H1 (cell line): ENCODE data around the gene ASCC3. TPM values are rescaled to one million over a fixed set of nuclear protein-coding genes. Genes with fewer than 3 reads are reported as not detected.

ENCODE experiments used
- CTCF ChIA-PET: fragments of 300-600 bp; sonication (Branson Sonifier 250); formaldehyde crosslinking; loops from one replicate; lab custom pipeline; 2021; ENCODE audit not compliant: partially characterized antibody; lab: Charles Lee
- POLR2A ChIA-PET: fragments of 300-600 bp; sonication (Branson Sonifier 250); formaldehyde crosslinking; loops from one replicate; lab custom pipeline; 2021; ENCODE audit warnings: inconsistent platforms; ENCODE audit not compliant: partially characterized antibody; lab: Charles Lee
- DNase-seq, 2 experiments: peaks; one replicate each; pipeline versions ENCODE4 v3.0.0 to v3.0.0-alpha.2; 2010 to 2022; ENCODE audit warnings: low spot score in 2 of 2, low read depth in 1 of 2, mixed read lengths in 1 of 2
- FAIRE-seq: peaks from 2 replicates; lab custom pipeline; 2011; peaks lifted over from hg19 to GRCh38; lab: Jason Lieb, UNC
- H2AFZ ChIP-seq: 2 replicates; pipeline ENCODE4 v1.8.1; 2012; ENCODE audit warnings: low read length, inconsistent platforms
- H2AK5ac ChIP-seq: 2 replicates; pipeline ENCODE4 v1.6.1; 2013; ENCODE audit warnings: low read depth, low read length
- H2BK120ac ChIP-seq: replicated peaks from 2 replicates; pipeline ENCODE3; 2013; ENCODE audit warnings: low read depth, low read length, inconsistent platforms
- H2BK12ac ChIP-seq: 2 replicates; pipeline ENCODE4 v1.6.1; 2013; ENCODE audit warnings: low read depth, low read length
- H2BK15ac ChIP-seq: 2 replicates; pipeline ENCODE4 v1.6.1; 2013; ENCODE audit warnings: low read length
- H2BK20ac ChIP-seq: 2 replicates; pipeline ENCODE4 v1.6.1; 2013; ENCODE audit warnings: low read length
- H2BK5ac ChIP-seq: 2 replicates; pipeline ENCODE4 v1.6.1; 2013; ENCODE audit warnings: low read depth, low read length
- H3K14ac ChIP-seq: 2 replicates; pipeline ENCODE4 v1.6.1; 2013; ENCODE audit warnings: inconsistent platforms; ENCODE audit not compliant: insufficient read length
- H3K18ac ChIP-seq: 2 replicates; pipeline ENCODE4 v1.6.1; 2013; ENCODE audit warnings: low read length; ENCODE audit errors: extremely low read depth
- H3K23ac ChIP-seq: 2 replicates; pipeline ENCODE4 v1.6.1; 2013; ENCODE audit warnings: inconsistent platforms; ENCODE audit not compliant: insufficient read length
- H3K23me2 ChIP-seq: 2 replicates; pipeline ENCODE4 v1.6.1; 2013; ENCODE audit warnings: low read depth, low read length
- H3K27ac ChIP-seq: 2 replicates; pipeline ENCODE4 v1.6.1; 2011; ENCODE audit warnings: low read depth, low read length, inconsistent platforms
- H3K27me3 ChIP-seq, 4 experiments: replicated peaks in 1 of 4; 1 replicate in 1 of 4; 2 replicates in 3 of 4; pipeline versions ENCODE4 v1.6.1 to v1.8.1; 2011 to 2013; ENCODE audit warnings: low read length in 3 of 4, mild to moderate bottlenecking in 3 of 4, inconsistent platforms in 2 of 4, mixed read lengths in 2 of 4, moderate library complexity in 1 of 4; ENCODE audit not compliant: control insufficient read depth in 3 of 4, insufficient read depth in 3 of 4; ENCODE audit errors: extremely low read depth in 1 of 4
- H3K36me3 ChIP-seq, 4 experiments: 2 replicates each; pipeline versions ENCODE4 v1.6.1 to v1.8.1; 2011 to 2013; ENCODE audit warnings: mild to moderate bottlenecking in 4 of 4, low read length in 3 of 4, moderate library complexity in 2 of 4, control low read depth in 1 of 4, inconsistent platforms in 1 of 4; ENCODE audit not compliant: insufficient read depth in 4 of 4, control insufficient read depth in 2 of 4
- H3K4ac ChIP-seq: replicated peaks from 2 replicates; pipeline ENCODE3; 2013; ENCODE audit warnings: low read length, low read depth, mixed read lengths, inconsistent platforms; ENCODE audit not compliant: insufficient read length
- H3K4me1 ChIP-seq, 4 experiments: replicated peaks in 1 of 4; 1 replicate in 1 of 4; 2 replicates in 3 of 4; pipeline versions ENCODE4 v1.6.1 to v1.8.1; 2011 to 2013; ENCODE audit warnings: low read length in 3 of 4, inconsistent platforms in 2 of 4, mixed read lengths in 1 of 4; ENCODE audit not compliant: insufficient read depth in 4 of 4, control insufficient read depth in 3 of 4
- H3K4me2 ChIP-seq, 2 experiments: 2 replicates each; pipeline versions ENCODE4 v1.6.1 to v1.8.1; 2011 to 2013; ENCODE audit warnings: low read depth in 2 of 2, low read length in 2 of 2, control low read depth in 1 of 2, inconsistent platforms in 1 of 2, mild to moderate bottlenecking in 1 of 2; ENCODE audit not compliant: insufficient read depth in 1 of 2
- H3K4me3 ChIP-seq, 4 experiments: fragments of 200-600, 300-600 bp in 1 of 4; sonication (generic), shearing (Covaris generic), sonication (Bioruptor Twin) in 1 of 4; 2 replicates each; pipeline versions ENCODE4 v1.5.1 to v1.8.1; 2011 to 2016; ENCODE audit warnings: low read length in 4 of 4, low read depth in 3 of 4, control low read depth in 2 of 4, inconsistent platforms in 2 of 4, mild to moderate bottlenecking in 2 of 4, mixed read lengths in 1 of 4, moderate library complexity in 1 of 4; ENCODE audit not compliant: insufficient read depth in 2 of 4; ENCODE audit errors: extremely low read depth in 1 of 4
- H3K56ac ChIP-seq: replicated peaks from 2 replicates; pipeline ENCODE3; 2013; ENCODE audit warnings: low read depth, mild to moderate bottlenecking, mixed read lengths, low read length, inconsistent platforms; ENCODE audit not compliant: insufficient read length
- H3K79me1 ChIP-seq: 2 replicates; pipeline ENCODE4 v1.6.1; 2013; ENCODE audit warnings: low read depth, low read length, control low read depth
- H3K79me2 ChIP-seq, 2 experiments: 2 replicates each; pipeline versions ENCODE4 v1.6.1 to v1.8.1; 2012 to 2013; ENCODE audit warnings: low read length in 2 of 2, mild to moderate bottlenecking in 2 of 2, inconsistent platforms in 1 of 2; ENCODE audit not compliant: insufficient read depth in 2 of 2, control insufficient read depth in 1 of 2
- H3K9ac ChIP-seq, 4 experiments: replicated peaks in 1 of 4; 1 replicate in 1 of 4; 2 replicates in 3 of 4; pipeline versions ENCODE4 v1.6.1 to v1.8.1; 2011 to 2013; ENCODE audit warnings: low read depth in 3 of 4, low read length in 3 of 4, control low read depth in 2 of 4, mild to moderate bottlenecking in 2 of 4, moderate library complexity in 2 of 4, inconsistent platforms in 1 of 4; ENCODE audit errors: extremely low read depth in 1 of 4
- H3K9me3 ChIP-seq, 2 experiments: 2 replicates each; pipeline versions ENCODE4 v1.6.1 to v1.8.1; 2012 to 2013; ENCODE audit warnings: mild to moderate bottlenecking in 2 of 2, moderate library complexity in 2 of 2, control low read depth in 1 of 2, inconsistent platforms in 1 of 2, low read depth in 1 of 2, low read length in 1 of 2, mixed read lengths in 1 of 2; ENCODE audit not compliant: insufficient read depth in 2 of 2
- H4K20me1 ChIP-seq, 2 experiments: replicated peaks in 1 of 2; 2 replicates each; pipeline versions ENCODE3 to v1.8.1; 2011 to 2013; ENCODE audit warnings: inconsistent platforms in 2 of 2, low read length in 2 of 2, mild to moderate bottlenecking in 1 of 2; ENCODE audit not compliant: insufficient read depth in 2 of 2, control insufficient read depth in 1 of 2
- H4K5ac ChIP-seq: 2 replicates; pipeline ENCODE4 v1.6.1; 2013; ENCODE audit warnings: low read length, low read depth, mixed read lengths, inconsistent platforms; ENCODE audit not compliant: insufficient read length
- H4K8ac ChIP-seq: 2 replicates; pipeline ENCODE4 v1.8.0; 2013; ENCODE audit warnings: mild to moderate bottlenecking, moderate library complexity, low read length, inconsistent platforms; ENCODE audit not compliant: insufficient read depth; ENCODE audit errors: extremely low read depth
- H4K91ac ChIP-seq: replicated peaks from 2 replicates; pipeline ENCODE3; 2013; ENCODE audit warnings: low read length, mixed read lengths, inconsistent platforms; ENCODE audit not compliant: insufficient read length
- PHF8 ChIP-seq: fragments of 200-600 bp; sonication (generic); conservative IDR thresholded peaks from 2 replicates; pipeline ENCODE4 v1.7.1; 2012; ENCODE audit warnings: low read depth, mild to moderate bottlenecking, inconsistent platforms, low read length, moderate library complexity
- WGBS, 2 experiments: shearing (Covaris generic) in 1 of 2; methylation state at CpG; one replicate each; pipeline versions ENCODE4 v1.1.6 to v1.1.7; 2013 to 2015; ENCODE audit warnings: low lambda C conversion rate in 2 of 2, mixed read lengths in 2 of 2, inconsistent platforms in 1 of 2, low coverage in 1 of 2, missing lambda C conversion rate in 1 of 2; ENCODE audit not compliant: insufficient replicate concordance in 2 of 2, insufficient coverage in 1 of 2, insufficient read length in 1 of 2; ENCODE audit errors: extremely low coverage in 1 of 2, missing lambda C conversion rate in 1 of 2; 5-methylcytosine and 5-hydroxymethylcytosine counted together
- polyA plus RNA-seq, 7 experiments: library from polyadenylated mRNA; depleted of rRNA in 3 of 7; stranded (reverse) in 5 of 7; unstranded in 2 of 7; fragments of >200 nt in 5 of 7; fragments of 200-250 nt in 2 of 7; gene quantifications; 1 replicate in 5 of 7; 2 replicates in 1 of 7; 4 replicates in 1 of 7; pipeline versions ENCODE4 v1.2.1 to v1.2.3, GENCODE V29; 2011 to 2013; ENCODE audit warnings: missing spikeins in 2 of 7, mixed read lengths in 2 of 7
- total RNA-seq: library from RNA; stranded (reverse); fragmentation: NEBNext Ultra II Directional; extraction: Animal tissue kit (Norgen Biotek cat#: 25700); gene quantifications from 2 replicates; pipeline ENCODE4 v1.2.1, GENCODE V29; 2021

ASCC3 gene
- total and polyA plus RNA-seq, 2 of the 8 experiments (the other 6 are each of a cell fraction or from before 2014, with no cell fraction given): 37.5 to 77.8 TPM

- Histone ChIP-seq H3K56ac (no peak overlapping the region), H2BK15ac (no peak overlapping the region), H4K8ac (no peak overlapping the region), H3K23me2 (no peaks in the 10 kb centered on the region), H2BK12ac (no peak overlapping the region), H2BK20ac (no peak overlapping the region), H3K79me2 (no peaks in the 10 kb centered on the region), H2BK120ac (no peak overlapping the region), H2AFZ (no peak overlapping the region), H2BK5ac (no peak overlapping the region), H4K20me1 (no peaks in the 10 kb centered on the region), H3K36me3 (no peaks in the 10 kb centered on the region), H3K18ac (no peak overlapping the region), H3K4me3 (no peak overlapping the region), H3K23ac (no peak overlapping the region), H4K91ac (no peak overlapping the region), H3K14ac (no peak overlapping the region), H3K4me1 (no peaks in the 10 kb centered on the region), H3K9me3 (peaks cover 2 to 3% of the 10 kb centered on the region in 2 experiments; a peak in 2 of 4 replicates), H3K79me1 (no peaks in the 10 kb centered on the region), H3K9ac (no peak overlapping the region), H2AK5ac (no peak overlapping the region), H3K27ac (no peak overlapping the region), H3K4ac (no peak overlapping the region), H3K27me3 (no peaks in the 10 kb centered on the region), H4K5ac (no peak overlapping the region), H3K4me2 (no peak overlapping the region)
- DNase-seq: no peak
- POLR2A ChIA-PET: interaction anchor here (0.9 kb wide), 1 partner anchor 10 kb away, joined by 3 read pairs; no protein-coding TSS in a partner anchor
- 75% methylated on average over 6 of the region's 6 CpGs; no CpG with 5 or more reads in 1 of the 2 experiments for WGBS, 2 experiments
- CTCF ChIA-PET: interaction anchor here (0.7 to 1.7 kb wide), 5 partner anchors 13 to 394 kb away, joined by 3 to 4 read pairs (median 3); no protein-coding TSS in a partner anchor
- FAIRE-seq: no peak
- no peak for TF ChIP-seq PHF8
Observed at GRCh38 chr6:100493206-100493888, 387.8 kb downstream of the ASCC3 start.
